GM15510 (cell line): Measurements from ENCODE around the gene LPP.

Experiments used
- POLR2A ChIP-seq: IDR thresholded peaks from 3 replicates; pipeline ENCODE4 v1.6.1; 2011; ENCODE audit warnings: borderline replicate concordance; ENCODE audit not compliant: insufficient read length; ENCODE audit errors: extremely low read depth

Gene LPP

DNA sequence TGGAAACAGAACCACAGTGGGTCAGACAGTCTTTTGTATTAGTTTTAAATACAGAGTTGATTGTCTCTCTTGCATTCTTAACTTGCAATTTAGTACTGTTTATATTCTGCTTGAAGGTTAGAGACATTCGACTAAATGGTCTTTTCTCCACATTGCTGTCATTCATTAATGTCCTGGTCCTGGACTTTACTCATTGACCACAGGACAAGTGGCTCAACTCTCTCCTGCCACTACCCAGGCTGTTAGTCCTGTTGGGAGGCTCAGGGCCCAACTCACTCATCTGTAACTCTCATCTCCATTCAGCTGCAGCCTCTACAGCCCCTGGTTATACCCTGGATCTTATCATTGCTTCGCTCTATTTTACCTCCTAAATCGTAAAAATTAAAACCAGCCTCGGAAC, 427.4 kb downstream of the LPP start:
- TF ChIP-seq POLR2A = no peak

DNA sequence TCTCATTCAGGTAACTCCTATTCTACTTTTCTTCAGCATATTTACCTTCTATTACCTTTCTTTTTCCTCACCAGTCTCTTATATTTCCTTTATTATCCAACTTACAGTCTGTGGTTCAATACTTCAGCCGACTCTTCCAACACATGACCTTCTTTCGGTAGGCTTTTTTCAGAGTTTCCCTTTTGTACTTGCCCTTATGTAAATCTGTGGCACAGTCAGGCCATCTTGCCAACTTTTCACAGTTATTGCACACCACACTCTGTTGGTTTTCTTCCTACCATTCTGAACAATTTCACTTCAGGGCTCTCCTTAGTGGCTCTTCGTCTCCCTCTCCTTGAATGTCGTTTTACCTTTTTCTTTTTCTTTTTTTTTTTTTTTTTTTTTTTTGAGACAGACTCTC, 427.8 kb downstream of the LPP start:
- TF ChIP-seq POLR2A = no peak

DNA sequence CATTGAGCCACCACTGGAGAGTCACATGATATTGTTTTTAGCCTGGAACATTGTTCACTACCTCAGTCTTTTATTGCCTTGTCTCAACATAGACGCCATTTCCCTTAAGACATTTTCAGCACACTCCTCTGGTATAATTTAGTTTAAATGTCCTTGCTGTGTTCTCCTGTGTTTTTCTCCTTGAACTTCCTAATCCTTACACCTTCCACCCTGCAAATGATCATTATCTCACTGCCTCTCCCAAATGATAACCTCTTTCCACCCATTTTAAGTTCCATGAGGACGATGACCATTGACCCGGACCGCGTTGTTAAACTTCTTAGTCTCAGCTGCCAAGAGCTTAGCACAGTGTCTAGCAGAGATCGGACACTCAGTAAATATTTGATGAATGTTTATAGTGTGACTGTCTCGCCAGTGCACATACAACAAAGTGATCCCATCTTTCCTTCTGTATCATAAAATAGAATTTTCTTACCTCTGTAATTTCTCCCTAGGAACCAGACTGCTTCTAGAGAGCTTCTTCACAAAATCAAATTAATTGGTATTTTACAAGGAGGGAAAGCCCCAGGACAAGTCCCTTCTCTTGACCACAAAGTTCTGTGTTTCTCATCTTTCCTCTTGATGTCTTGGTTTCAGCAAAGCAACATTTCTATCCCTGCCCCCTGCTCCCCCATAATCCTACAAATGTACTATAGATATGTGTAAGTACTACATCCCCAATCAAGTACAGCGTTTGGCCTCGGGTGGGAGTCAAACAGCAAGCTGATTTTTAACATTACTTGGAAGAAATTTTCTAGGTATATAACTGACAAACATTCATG, 429.6 kb downstream of the LPP start:
- TF ChIP-seq POLR2A = no peak

GRCh38 chr3:188584162-188584529, 430.2 kb downstream of the LPP start:
- no peak for TF ChIP-seq POLR2A

- TF ChIP-seq POLR2A = no peak
These were observed 431.2 kb downstream of the LPP start for GRCh38 chr3:188584958-188585689.

DNA sequence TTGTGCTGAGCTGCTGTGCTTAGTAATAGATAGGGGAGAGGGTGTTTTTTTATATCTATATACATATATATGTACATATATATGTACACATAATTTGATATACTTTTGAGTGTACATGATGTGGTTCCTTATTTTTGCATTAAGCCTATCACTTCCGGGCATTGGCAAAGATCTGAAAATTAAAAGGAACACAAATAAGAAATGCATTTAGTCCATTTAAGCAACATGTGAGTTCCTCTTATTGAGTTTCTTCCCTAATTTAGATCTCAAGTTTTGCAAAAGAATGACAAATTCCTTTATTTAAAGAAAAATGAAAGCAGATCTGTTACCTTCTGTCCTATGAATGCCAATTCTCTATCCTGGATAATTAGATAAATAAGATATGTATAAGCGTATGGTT, 435.1 kb downstream of the LPP start:
- TF ChIP-seq POLR2A = no peak

- no peak for TF ChIP-seq POLR2A
These were observed 435.8 kb downstream of the LPP start for GRCh38 chr3:188589771-188590170.

DNA sequence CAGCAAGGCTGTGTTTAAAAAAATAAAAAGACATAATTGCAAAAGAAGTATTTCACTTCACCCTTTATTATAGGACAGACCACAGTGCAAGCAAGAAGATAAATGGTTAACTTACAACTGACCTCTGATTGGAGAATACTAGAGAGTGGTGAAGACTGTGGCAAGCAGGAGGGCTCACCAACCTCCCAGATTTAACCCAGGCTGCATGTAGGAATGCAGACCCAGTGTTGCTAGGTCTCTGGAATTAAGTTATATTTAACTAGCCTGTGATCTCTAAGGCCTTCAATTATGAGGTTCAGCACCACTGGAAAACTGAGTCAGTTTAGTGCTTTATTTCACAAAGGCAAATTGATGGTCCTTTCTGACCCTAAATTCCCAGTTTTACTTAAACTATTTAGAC, 436.6 kb downstream of the LPP start:
- TF ChIP-seq POLR2A = no peak

DNA sequence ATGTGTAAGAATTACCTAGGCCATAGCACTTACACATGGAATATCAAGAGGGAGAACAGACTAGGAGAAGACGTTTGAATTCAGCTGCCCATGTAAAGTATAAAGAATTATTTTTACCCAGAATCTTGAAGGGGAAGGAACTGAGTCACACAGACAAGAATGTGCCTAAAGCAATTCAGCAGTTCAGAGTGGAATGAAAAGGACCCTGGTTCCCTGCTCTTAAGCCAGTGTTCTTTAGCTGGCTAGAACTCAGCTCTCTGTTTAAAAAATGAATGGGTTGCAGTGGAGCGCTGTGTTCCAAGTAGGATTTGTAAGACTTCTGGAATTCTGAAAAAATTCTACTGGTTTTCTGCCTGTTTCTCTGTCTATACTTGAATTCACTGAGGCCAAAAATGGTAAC, 440.2 kb downstream of the LPP start:
- no peak for TF ChIP-seq POLR2A

DNA sequence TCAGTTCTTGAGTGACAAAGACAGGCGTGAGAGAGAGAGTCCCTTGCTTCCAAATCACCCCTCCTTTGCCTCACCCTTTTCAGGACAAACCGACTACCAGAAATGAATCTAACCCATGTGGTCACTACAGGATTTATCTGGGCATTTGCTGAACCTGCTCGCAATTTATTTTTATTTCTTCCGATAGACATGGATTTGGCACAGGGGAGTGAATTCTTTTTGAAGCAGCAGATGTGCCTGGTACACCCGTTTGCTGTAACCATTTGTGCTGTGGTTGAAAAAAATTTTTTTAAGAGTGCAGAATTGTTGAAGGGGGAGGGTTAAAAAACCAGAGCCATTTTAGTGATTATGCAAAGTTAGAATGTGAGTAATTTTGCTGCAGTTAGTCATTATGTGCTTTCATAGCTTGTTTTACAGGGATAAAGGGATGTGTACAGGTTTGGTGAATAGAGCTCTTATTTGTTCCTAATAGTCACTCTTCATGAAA, 442.0 kb downstream of the LPP start:
- TF ChIP-seq POLR2A = no peak

DNA sequence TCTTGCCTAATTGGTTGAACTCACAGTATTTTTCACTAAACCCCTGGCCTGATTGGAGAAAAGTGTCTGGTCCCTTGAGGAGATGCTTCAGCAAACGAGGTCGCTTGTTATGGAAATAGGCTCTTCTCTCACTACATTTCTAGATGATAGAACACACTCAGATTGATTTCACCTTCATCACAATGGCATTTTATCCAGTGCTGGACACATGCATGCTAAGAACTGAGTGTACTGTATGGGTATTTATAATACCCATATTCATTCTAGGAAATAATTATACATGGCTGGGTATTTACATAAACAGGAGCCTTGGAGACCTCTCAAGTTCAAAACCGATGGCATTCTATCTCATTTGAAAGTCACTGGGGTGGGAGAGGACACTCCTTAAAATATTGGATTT, 444.9 kb downstream of the LPP start:
- TF ChIP-seq POLR2A = no peak

- no peak for TF ChIP-seq POLR2A
These were observed 448.2 kb downstream of the LPP start for GRCh38 chr3:188602111-188602510.

- TF ChIP-seq POLR2A = no peak
These were observed 448.7 kb downstream of the LPP start for GRCh38 chr3:188602620-188603019.

DNA sequence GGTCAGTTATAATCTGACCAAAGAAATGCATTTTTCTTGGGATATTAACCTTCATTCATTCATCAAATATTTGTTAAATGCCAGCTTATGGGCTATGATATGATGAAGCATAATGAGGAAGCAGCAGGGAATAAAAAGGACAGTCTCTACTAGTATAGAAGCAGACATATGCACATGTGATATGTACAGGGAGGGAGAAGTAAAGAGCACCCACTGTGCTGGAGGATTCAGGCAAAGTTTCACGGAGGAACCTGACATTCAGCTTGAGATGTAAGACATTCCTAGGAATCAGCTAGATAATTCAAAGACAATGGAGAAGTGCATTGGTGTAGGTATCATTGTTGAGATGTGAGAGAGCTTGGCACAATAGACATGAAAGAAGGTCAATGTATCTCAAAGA, 450.7 kb downstream of the LPP start:
- no peak for TF ChIP-seq POLR2A

GRCh38 chr3:188605231-188605630, 451.3 kb downstream of the LPP start:
- TF ChIP-seq POLR2A = no peak

GRCh38 chr3:188605905-188606304, 451.9 kb downstream of the LPP start:
- no peak for TF ChIP-seq POLR2A
